Mesenchymal stem cell (in vitro differentiated cells and primary cell): Measurements from ENCODE around the gene CCR1.

Experiments used
- DNase-seq: peaks from one replicate; pipeline ENCODE4 v3.0.0-alpha.2; 2013
- H2AFZ ChIP-seq: one replicate; pipeline ENCODE4 v1.6.1; 2013; ENCODE audit warnings: low read depth, mild to moderate bottlenecking, control low read depth, inconsistent platforms, low read length, moderate library complexity
- H2AK5ac ChIP-seq: 2 replicates; pipeline ENCODE4 v1.6.1; 2013; ENCODE audit warnings: low read length, moderate library complexity, mild to moderate bottlenecking, inconsistent platforms; ENCODE audit not compliant: severe bottlenecking
- H2BK120ac ChIP-seq: one replicate; pipeline ENCODE4 v1.6.1; 2013; ENCODE audit warnings: low read depth, mild to moderate bottlenecking, inconsistent platforms, low read length, moderate library complexity
- H2BK12ac ChIP-seq, 2 experiments: one replicate each; pipeline ENCODE4 v1.6.1; 2013; ENCODE audit warnings: inconsistent platforms in 2 of 2, low read length in 2 of 2, mild to moderate bottlenecking in 2 of 2, moderate library complexity in 2 of 2, control low read depth in 1 of 2
- H2BK15ac ChIP-seq: one replicate; pipeline ENCODE4 v1.6.1; 2013; ENCODE audit warnings: mild to moderate bottlenecking, low read depth, inconsistent platforms; ENCODE audit not compliant: poor library complexity, severe bottlenecking
- H2BK5ac ChIP-seq: 2 replicates; pipeline ENCODE4 v1.6.1; 2013; ENCODE audit warnings: low read depth, mild to moderate bottlenecking, low read length, control low read depth, inconsistent platforms; ENCODE audit not compliant: poor library complexity, severe bottlenecking
- H3K14ac ChIP-seq, 2 experiments: one replicate each; pipeline ENCODE4 v1.6.1; 2013; ENCODE audit warnings: inconsistent platforms in 2 of 2, low read length in 2 of 2, control low read depth in 1 of 2, mild to moderate bottlenecking in 1 of 2, moderate library complexity in 1 of 2
- H3K18ac ChIP-seq, 2 experiments: one replicate each; pipeline ENCODE4 v1.6.1; 2013; ENCODE audit warnings: inconsistent platforms in 2 of 2, low read length in 2 of 2, control low read depth in 1 of 2, low read depth in 1 of 2, mild to moderate bottlenecking in 1 of 2
- H3K23ac ChIP-seq, 2 experiments: one replicate each; pipeline ENCODE4 v1.6.1; 2013; ENCODE audit warnings: inconsistent platforms in 2 of 2, low read length in 2 of 2, mild to moderate bottlenecking in 2 of 2, moderate library complexity in 2 of 2, control low read depth in 1 of 2
- H3K27ac ChIP-seq: 2 replicates; pipeline ENCODE4 v1.5.1; 2013; ENCODE audit warnings: mild to moderate bottlenecking, moderate library complexity, low read length, control low read depth, inconsistent platforms; ENCODE audit not compliant: poor library complexity, severe bottlenecking
- H3K27me3 ChIP-seq, 2 experiments: 2 replicates each; pipeline versions ENCODE4 v1.6.1 to v1.7.0; 2013; ENCODE audit warnings: low read length in 2 of 2, mild to moderate bottlenecking in 2 of 2, moderate library complexity in 2 of 2, control low read depth in 1 of 2, inconsistent platforms in 1 of 2; ENCODE audit not compliant: control insufficient read depth in 1 of 2, insufficient read depth in 1 of 2
- H3K36me3 ChIP-seq, 2 experiments: 2 replicates each; pipeline versions ENCODE4 v1.6.1 to v1.7.0; 2013; ENCODE audit warnings: low read length in 2 of 2, control low read depth in 1 of 2, inconsistent platforms in 1 of 2, low read depth in 1 of 2, mild to moderate bottlenecking in 1 of 2; ENCODE audit not compliant: insufficient read depth in 2 of 2, control insufficient read depth in 1 of 2
- H3K4ac ChIP-seq, 2 experiments: one replicate each; pipeline ENCODE4 v1.6.1; 2013; ENCODE audit warnings: inconsistent platforms in 2 of 2, low read length in 2 of 2, mild to moderate bottlenecking in 2 of 2, moderate library complexity in 2 of 2, control low read depth in 1 of 2, low read depth in 1 of 2
- H3K4me1 ChIP-seq: 2 replicates; pipeline ENCODE4 v1.6.1; 2013; ENCODE audit warnings: low read depth, low read length, control low read depth; ENCODE audit not compliant: control insufficient read depth, insufficient read depth
- H3K4me2 ChIP-seq: 2 replicates; pipeline ENCODE4 v1.6.1; 2013; ENCODE audit warnings: low read length, mild to moderate bottlenecking, inconsistent platforms; ENCODE audit not compliant: poor library complexity, severe bottlenecking
- H3K4me3 ChIP-seq, 2 experiments: 2 replicates each; pipeline versions ENCODE4 v1.5.1 to v1.7.0; 2013; ENCODE audit warnings: low read length in 2 of 2, mild to moderate bottlenecking in 2 of 2, control low read depth in 1 of 2, low read depth in 1 of 2; ENCODE audit not compliant: insufficient read depth in 1 of 2
- H3K79me1 ChIP-seq: replicated peaks from 2 replicates; pipeline ENCODE4 v1.6.1; 2013; ENCODE audit warnings: mild to moderate bottlenecking, control low read depth, low read length, inconsistent platforms; ENCODE audit not compliant: poor library complexity, severe bottlenecking
- H3K9ac ChIP-seq: 2 replicates; pipeline ENCODE4 v1.7.0; 2013; ENCODE audit warnings: mild to moderate bottlenecking, low read length, moderate library complexity
- H3K9me3 ChIP-seq: 2 replicates; pipeline ENCODE4 v1.7.0; 2013; ENCODE audit warnings: mild to moderate bottlenecking, low read length; ENCODE audit not compliant: control insufficient read depth
- H4K8ac ChIP-seq: one replicate; pipeline ENCODE4 v1.6.1; 2013; ENCODE audit warnings: inconsistent platforms, mild to moderate bottlenecking, low read length, moderate library complexity
- H4K91ac ChIP-seq: one replicate; pipeline ENCODE4 v1.6.1; 2013; ENCODE audit warnings: mild to moderate bottlenecking, low read length, inconsistent platforms
- WGBS: methylation state at CpG from one replicate; pipeline ENCODE4 v1.1.7; 2013; ENCODE audit warnings: mixed read lengths; 5-methylcytosine and 5-hydroxymethylcytosine counted together

CCR1 gene

DNA sequence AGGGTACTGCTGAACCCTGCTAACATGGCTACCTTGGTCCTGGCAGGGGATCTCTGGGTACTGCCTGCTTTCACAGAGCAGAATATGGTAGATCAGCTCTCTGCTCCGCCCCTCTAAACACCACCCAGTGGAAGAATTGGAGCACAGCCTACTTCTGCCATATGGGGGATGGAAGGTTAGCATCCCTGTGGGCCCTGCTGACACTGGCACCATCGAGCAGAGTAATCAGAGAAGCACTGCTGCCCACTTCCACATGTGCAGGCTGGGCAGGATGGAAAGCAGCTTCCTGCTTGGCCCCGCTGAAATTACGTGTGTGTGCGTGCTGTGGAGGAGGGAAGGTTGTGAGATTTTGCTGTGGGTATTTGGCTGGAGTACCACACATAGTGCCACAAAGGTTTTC lies 24.8 kb downstream of the CCR1 start:
- Histone ChIP-seq H3K9me3 (peaks cover 6% of the 10 kb centered on the region), H2AK5ac (no peak overlapping the region), H4K8ac (no peak overlapping the region), H3K4me2 (no peak overlapping the region), H3K27me3 (no peaks in the 10 kb centered on the region), H3K4me1 (peaks cover 4% of the 10 kb centered on the region), H2AFZ (no peak overlapping the region), H2BK15ac (no peak overlapping the region), H3K4ac (no peak overlapping the region), H3K79me1 (no peaks in the 10 kb centered on the region), H4K91ac (no peak overlapping the region), H3K4me3 (no peak overlapping the region), H3K27ac (no peak overlapping the region), H3K14ac (no peak overlapping the region), H2BK5ac (no peak overlapping the region), H2BK12ac (peak overlapping the region in 1 of 2 experiments; percentile 54), H3K36me3 (no peaks in the 10 kb centered on the region), H2BK120ac (no peak overlapping the region), H3K23ac (no peak overlapping the region), H3K9ac (no peak overlapping the region), H3K18ac (no peak overlapping the region)
- WGBS = 90% methylated on average over 4 of the region's 5 CpGs
- no peak for DNase-seq

DNA sequence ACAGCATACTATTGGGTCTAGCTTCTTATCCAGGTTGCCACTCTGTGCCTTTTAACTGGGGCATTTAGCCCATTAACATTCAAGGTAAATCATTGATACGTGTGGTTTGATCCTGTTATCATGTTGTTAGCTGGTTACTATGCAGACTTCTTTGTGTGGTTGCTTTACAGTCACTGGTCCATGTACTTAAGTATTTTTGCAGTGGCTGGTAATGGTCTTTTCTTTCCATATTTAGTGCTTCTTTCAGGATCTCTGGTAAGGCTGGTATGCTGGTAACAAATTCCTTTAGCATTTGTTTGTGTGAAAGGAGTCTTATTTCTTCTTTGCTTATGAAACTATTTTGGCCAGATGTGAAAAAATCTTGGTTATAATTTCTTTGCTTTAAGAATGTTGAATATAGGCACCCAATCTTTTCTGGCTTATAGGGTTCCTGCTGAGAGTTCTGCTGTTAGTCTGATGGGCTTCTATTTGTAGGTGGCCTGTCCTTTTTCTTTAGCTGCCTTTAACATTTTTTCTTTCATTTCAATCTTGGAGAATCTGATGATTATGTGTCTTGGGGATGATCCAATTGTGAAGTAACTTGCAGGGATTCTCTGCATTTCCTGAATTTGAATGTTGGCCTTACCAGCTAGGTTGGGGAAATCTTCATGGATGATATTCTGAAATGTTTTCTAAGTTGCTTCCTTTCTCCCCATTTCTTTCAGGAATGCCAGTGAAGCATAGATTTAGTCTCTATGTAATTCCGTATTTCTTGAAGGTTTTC lies 39.3 kb downstream of the CCR1 start:
- Histone ChIP-seq H4K8ac (no peak overlapping the region), H3K79me1 (no peaks in the 10 kb centered on the region), H3K9ac (peak overlapping the region; percentile 48), H4K91ac (no peak overlapping the region), H2BK12ac (no peak overlapping the region), H3K14ac (no peak overlapping the region), H3K27me3 (peaks cover 0 to 6% of the 10 kb centered on the region in 2 experiments), H2AK5ac (no peak overlapping the region), H2BK5ac (no peak overlapping the region), H3K4me1 (no peaks in the 10 kb centered on the region), H2AFZ (no peak overlapping the region), H3K9me3 (peaks cover 9% of the 10 kb centered on the region), H2BK15ac (no peak overlapping the region), H3K4me3 (no peak overlapping the region), H2BK120ac (no peak overlapping the region), H3K36me3 (no peaks in the 10 kb centered on the region), H3K4me2 (no peak overlapping the region), H3K18ac (no peak overlapping the region), H3K23ac (no peak overlapping the region), H3K27ac (no peak overlapping the region), H3K4ac (no peak overlapping the region)
- DNase-seq = peak; percentile 16
- 66% methylated on average over 1 of the region's 2 CpGs for WGBS

- Histone ChIP-seq H3K36me3 (no peaks in the 10 kb centered on the region), H4K91ac (no peak overlapping the region), H3K79me1 (no peaks in the 10 kb centered on the region), H2BK12ac (peak overlapping the region in 1 of 2 experiments; percentile 31), H2BK5ac (no peak overlapping the region), H3K4ac (no peak overlapping the region), H3K4me2 (no peak overlapping the region), H3K27me3 (peaks cover 0 to 6% of the 10 kb centered on the region in 2 experiments), H4K8ac (no peak overlapping the region), H3K4me1 (no peaks in the 10 kb centered on the region), H3K14ac (peak overlapping the region in 1 of 2 experiments; percentile 90), H2AK5ac (no peak overlapping the region), H3K9me3 (peaks cover 9% of the 10 kb centered on the region), H3K18ac (no peak overlapping the region), H2BK120ac (no peak overlapping the region), H3K27ac (no peak overlapping the region), H3K4me3 (no peak overlapping the region), H2BK15ac (no peak overlapping the region), H2AFZ (no peak overlapping the region), H3K9ac (no peak overlapping the region), H3K23ac (no peak overlapping the region)
- WGBS = 51% methylated on average over 3 of the region's 3 CpGs
- DNase-seq = peak; percentile 79
Measured at GRCh38 chr3:46163556-46164041, 44.5 kb downstream of the CCR1 start.

DNA sequence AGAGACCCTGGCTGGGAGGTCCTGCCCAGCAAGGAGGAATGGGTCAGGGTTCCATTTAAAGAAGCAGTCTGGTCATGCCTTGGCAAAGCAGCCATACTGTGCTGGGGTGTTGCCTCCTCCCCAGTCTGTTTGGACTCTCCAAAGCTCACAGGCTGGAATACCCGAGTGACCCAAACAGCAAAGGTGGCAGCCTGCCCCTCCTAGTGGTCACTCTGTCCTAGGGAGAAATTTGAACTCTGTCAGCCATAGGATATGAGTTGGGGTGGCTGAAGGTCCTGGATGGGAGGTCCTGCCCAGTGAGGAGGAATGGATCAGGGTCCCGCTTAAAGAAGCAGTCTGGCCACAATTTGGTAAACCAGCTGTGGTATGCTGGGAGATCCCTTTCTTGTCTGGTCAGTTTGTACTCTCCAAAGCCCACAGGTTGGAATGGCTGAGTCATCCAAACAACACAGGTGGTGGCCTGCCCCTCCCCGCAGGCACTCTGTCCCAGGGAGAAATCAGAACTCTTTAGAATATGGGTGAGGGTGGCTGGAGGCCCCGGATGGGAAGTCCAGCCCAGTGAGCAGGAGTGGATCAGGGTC lies 45.0 kb downstream of the CCR1 start:
- Histone ChIP-seq H3K23ac (no peak overlapping the region), H3K14ac (no peak overlapping the region), H3K36me3 (no peaks in the 10 kb centered on the region), H4K8ac (no peak overlapping the region), H3K27me3 (peaks cover 0 to 6% of the 10 kb centered on the region in 2 experiments), H3K4me2 (no peak overlapping the region), H2BK5ac (no peak overlapping the region), H3K9me3 (peaks cover 12% of the 10 kb centered on the region), H3K4ac (peak overlapping the region in 1 of 2 experiments; percentile 57), H3K27ac (no peak overlapping the region), H2AFZ (no peak overlapping the region), H2BK120ac (no peak overlapping the region), H4K91ac (no peak overlapping the region), H2AK5ac (no peak overlapping the region), H3K4me1 (no peaks in the 10 kb centered on the region), H2BK15ac (no peak overlapping the region), H3K18ac (peak overlapping the region in 1 of 2 experiments; percentile 37), H2BK12ac (no peak overlapping the region), H3K79me1 (no peaks in the 10 kb centered on the region), H3K9ac (no peak overlapping the region), H3K4me3 (no peak overlapping the region)
- 83% methylated on average over 4 of the region's 4 CpGs for WGBS
- peak; percentile 51 for DNase-seq
